22Rv1 (cell line): ENCODE data around the gene TPSAB1.

Source experiments
- H3K27ac ChIP-seq: fragments of 450-650 bp; 2 replicates; pipeline ENCODE4 v1.5.1; 2017
- ZFX ChIP-seq: fragments of 450-650 bp; IDR thresholded peaks from 2 replicates; pipeline ENCODE4 v1.6.1; 2017; ENCODE audit warnings: antibody characterized with exemption, borderline replicate concordance
- TF ChIP-seq, protein P1 (sequence below): fragments of 450-650 bp; IDR thresholded peaks from 2 replicates; pipeline ENCODE4 v1.5.1; 2017; ENCODE audit warnings: mild to moderate bottlenecking

The TPSAB1 gene

GRCh38 chr16:1276580-1276878, 36.0 kb downstream of the TPSAB1 start:
- H3K27ac ChIP-seq: no peak overlapping the region
- TF ChIP-seq, protein P1, sequence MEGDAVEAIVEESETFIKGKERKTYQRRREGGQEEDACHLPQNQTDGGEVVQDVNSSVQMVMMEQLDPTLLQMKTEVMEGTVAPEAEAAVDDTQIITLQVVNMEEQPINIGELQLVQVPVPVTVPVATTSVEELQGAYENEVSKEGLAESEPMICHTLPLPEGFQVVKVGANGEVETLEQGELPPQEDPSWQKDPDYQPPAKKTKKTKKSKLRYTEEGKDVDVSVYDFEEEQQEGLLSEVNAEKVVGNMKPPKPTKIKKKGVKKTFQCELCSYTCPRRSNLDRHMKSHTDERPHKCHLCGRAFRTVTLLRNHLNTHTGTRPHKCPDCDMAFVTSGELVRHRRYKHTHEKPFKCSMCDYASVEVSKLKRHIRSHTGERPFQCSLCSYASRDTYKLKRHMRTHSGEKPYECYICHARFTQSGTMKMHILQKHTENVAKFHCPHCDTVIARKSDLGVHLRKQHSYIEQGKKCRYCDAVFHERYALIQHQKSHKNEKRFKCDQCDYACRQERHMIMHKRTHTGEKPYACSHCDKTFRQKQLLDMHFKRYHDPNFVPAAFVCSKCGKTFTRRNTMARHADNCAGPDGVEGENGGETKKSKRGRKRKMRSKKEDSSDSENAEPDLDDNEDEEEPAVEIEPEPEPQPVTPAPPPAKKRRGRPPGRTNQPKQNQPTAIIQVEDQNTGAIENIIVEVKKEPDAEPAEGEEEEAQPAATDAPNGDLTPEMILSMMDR: no peak
- TF ChIP-seq ZFX: no peak

DNA sequence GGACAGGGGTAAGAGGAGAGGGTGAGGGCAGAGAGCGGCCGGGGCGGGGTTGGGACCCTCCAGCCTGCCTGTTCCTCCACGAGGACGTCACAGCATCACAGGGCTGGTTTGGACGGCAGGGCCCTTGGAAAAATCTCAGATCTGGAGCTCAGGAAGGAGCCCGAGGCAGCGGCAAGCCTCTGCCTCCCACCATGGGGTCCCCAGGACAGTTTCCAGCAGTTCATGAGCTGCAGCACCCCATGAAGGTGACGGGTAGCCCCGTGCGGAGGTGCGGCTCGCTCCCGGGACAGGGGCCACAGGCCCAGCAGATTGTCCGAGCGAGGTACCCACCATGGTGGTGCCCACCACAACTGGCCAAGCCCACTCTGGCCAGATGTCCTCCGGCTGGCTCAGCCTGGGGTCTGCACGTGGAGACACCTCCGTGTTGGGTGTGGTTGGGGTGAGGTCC, 36.7 kb downstream of the TPSAB1 start:
- H3K27ac ChIP-seq: no peak overlapping the region
- TF ChIP-seq, protein P1: no peak
- no peak for TF ChIP-seq ZFX

DNA sequence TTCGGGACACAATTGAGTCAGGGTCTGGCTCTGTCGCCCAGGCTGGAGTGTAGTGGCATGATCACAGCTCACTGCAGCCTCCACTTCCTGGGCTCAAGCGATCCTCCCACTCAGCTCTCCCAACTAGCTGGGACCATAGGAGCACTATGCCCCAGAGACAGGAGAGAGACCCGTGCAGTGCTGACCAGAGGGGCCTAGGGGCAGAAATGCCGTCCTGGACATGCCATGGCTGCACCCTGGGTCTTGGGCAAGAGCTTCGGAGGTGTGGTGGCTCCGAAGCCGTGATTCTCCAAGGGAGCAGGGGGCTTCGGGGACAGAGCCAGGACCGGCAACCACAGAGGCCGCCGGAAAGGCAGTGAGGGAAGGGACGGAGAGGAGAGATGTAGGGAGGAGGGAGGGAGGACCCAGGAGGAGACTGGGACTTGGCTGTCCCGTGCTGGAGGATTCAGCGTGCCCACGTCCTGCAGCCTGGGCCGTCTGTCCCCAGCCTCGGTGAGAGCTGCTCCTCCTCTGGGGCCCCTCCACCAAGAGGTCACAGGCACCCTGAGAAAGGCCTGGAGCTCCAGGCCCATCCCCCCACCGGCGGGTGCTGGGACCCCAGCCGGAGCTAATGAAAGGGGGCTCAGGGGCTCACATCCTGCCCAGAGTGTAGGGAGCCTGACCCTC, 37.2 kb downstream of the TPSAB1 start:
- TF ChIP-seq, protein P1: no peak
- no peak for TF ChIP-seq ZFX
- H3K27ac ChIP-seq: no peak overlapping the region

DNA sequence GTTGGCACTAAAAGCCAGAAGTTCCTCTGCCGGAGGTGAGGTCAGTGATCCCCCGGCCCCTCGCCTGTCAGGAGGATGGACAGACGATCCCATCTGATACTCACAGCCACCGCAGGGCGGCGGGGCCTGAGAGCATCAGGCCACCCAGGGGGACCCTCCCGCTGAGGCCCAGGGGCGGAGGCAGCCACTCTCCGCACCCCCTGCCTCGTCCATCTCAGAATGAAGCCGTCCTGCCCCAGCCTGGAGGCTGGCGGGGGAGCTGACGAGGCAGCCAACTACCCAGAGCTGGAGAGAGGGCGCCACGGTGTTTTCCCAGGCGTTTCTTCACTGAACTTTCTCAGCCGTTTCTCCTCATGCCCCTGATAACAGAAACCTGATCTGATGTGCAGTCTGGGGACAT, 38.0 kb downstream of the TPSAB1 start:
- H3K27ac ChIP-seq: no peak overlapping the region
- TF ChIP-seq ZFX: no peak
- TF ChIP-seq, protein P1: peak; percentile 18

- H3K27ac ChIP-seq: no peak overlapping the region
- TF ChIP-seq ZFX: no peak
- TF ChIP-seq, protein P1: no peak
These were observed 38.8 kb downstream of the TPSAB1 start for GRCh38 chr16:1279081-1279944.

DNA sequence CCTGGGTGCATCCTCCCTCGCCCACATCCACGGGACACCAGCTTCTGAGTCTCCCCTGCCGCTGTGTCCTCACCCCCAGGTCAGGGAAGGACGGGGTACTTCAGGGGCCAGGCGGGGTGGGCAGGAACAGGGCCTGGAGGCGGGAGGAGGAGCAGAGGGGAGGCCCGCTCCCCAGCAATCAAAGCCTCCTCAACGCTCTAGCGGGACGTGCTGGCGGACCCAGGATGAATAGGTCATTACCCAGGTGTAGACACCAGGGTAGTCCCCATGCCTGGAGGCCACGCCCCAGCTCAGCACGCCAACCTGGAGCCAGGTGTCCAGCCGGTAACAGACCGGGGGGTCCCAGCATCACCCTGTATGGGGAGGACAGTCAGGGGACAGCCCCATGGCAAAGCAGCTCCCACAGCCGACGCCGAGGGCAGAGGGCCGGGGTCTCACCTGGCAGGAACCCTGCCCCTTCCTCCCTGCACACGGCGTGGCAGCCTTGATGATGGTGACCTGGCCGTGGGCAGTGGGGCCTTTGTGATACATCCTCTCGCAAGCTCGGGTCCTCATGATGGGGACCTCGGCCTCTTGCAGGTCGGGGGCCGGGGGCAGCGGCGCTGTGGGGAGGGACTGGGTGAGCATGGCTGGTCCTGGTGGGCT, 39.6 kb downstream of the TPSAB1 start:
- TF ChIP-seq, protein P1: no peak
- TF ChIP-seq ZFX: no peak
- H3K27ac ChIP-seq: no peak overlapping the region
